ENCODE data around the gene DCAF15.
A peak's percentile ranks its signal among the peaks of the same experiment; 100 is the strongest.

DCAF15 gene

DNA sequence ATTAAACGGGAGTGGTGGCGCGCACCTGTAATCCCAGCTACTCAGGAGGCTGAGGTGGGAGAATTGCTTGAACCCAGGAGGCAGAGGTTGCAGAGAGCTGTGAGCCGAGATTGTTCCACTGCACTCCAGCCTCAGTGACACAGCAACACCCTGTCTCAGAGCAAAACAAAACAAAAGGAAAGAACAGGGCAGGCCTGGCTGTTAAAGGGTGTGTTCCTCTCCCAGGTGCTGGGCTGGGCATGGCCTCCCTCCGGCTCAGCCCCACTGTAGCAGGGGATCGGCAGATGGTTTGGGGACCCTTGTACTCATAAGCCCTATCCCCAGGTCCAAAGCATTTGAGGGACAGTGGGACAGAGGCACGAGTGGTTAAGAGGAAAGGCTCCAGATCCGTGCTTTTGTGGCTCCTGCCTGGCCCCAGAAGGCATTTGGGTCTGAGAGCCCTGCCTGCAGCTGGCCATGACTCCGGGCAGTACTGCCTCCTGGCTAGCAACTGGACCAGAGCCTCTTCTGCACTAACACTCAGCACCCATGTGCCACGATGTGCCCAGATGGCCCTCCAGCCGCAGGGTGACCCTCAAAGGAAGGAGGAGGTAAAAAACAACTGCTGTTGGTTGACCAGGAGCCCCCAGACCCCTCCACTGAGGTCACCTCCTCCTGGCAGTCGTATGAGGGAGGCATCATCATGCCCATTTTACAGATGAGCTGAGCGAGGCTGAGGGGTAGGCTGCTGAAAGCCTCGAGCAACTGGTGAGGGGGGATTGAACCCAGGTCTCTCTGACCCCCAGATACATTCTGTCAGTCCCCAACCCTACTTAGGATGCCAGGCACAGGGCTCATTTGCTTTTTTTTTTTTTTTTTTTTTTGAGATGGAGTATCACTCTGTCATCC, 43.8 kb downstream of the DCAF15 start:
- DNase-seq (ENCODE audit: low spot score): no peak

DNA sequence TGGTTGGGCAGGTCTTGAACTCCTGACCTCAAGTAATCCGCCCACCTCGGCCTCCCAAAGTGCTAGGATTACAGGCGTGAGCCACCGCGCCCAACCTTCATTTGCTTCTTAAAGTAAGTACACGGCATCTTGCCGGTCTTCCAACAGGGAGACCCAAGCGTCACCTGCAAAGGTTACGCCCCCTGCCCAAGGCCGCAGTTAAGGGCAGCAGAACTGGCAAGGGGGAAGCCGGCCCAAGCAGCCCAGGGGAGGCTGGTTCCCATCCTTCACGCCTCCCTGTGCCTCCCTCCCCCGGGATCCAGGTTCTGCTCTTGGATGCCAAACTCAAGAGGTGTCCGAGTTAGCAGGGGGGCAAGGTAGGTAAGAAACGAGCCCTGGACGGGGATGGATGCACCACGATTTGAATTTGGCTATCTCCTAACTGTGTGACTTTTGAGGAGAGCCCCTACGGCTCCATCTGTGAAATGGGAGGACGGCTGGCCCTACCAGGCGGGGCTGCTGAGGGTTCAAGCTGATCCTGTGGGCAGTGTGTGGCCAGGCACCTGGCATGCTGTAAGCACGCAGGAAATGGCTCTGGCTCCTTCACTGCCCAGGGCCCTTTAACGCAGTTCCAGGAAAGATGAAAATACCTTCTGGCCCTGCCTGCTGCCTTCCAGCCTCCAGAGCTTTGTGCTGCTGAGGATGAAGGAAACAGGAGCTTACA, 44.8 kb downstream of the DCAF15 start:
- DNase-seq (ENCODE audit: low spot score): no peak

DNA sequence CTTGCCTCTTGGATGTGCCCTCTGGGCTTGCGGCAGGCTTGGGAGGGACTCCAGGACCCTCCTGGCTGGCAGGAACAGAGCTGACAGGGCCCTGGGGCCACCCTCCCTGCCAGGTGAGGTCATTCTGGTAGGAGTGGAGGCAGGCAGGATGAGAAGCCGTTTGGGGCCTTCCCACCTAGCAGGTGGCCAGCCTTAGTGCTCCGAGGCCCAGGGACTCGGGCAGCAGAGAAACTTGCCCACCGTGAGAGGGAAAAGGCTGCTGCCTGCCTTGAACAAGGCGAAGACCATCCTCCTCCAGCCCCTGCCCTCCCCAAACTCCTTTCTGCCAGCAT, 45.3 kb downstream of the DCAF15 start:
- DNase-seq (ENCODE audit: low spot score): no peak

DNA sequence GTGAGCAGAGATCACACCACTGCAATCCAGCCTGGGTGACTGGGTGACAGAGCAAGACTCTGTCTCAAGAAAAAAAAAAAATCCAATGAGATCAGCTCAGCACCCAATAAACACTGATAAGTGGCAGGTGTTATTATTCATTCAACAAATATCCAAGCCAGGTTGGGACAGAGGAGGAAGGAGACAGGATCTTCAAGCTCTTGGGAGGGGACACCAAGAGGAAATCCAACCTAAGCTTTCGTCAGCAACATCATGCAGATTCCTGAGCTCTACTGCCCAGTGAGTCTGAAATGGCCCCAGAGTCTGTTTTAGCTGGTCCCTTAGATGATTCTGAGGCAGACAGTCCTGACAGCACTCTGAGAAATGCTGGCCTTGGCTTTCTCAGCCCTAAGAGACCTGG, 46.1 kb downstream of the DCAF15 start:
- no peak for DNase-seq (ENCODE audit: low spot score)

DNA sequence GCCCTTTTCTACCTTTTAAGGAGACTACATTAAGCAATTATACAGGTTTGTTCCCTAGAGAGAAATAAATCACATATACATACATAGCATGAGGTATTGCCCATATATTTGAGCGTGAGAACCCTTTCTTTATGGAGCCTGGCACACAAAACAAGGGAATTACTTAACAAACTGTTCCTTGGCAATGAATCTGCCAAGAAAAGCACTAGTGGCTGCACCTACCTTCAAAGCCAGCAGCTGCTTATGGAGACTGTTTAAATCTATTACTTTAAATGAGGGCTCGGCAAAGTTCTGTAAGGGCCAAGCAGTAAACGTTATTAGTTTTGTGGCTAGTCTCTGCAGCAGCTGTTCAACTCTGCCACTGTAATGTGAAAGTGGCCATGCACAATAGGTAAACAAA, 46.8 kb downstream of the DCAF15 start:
- no peak for DNase-seq (ENCODE audit: low spot score)

DNA sequence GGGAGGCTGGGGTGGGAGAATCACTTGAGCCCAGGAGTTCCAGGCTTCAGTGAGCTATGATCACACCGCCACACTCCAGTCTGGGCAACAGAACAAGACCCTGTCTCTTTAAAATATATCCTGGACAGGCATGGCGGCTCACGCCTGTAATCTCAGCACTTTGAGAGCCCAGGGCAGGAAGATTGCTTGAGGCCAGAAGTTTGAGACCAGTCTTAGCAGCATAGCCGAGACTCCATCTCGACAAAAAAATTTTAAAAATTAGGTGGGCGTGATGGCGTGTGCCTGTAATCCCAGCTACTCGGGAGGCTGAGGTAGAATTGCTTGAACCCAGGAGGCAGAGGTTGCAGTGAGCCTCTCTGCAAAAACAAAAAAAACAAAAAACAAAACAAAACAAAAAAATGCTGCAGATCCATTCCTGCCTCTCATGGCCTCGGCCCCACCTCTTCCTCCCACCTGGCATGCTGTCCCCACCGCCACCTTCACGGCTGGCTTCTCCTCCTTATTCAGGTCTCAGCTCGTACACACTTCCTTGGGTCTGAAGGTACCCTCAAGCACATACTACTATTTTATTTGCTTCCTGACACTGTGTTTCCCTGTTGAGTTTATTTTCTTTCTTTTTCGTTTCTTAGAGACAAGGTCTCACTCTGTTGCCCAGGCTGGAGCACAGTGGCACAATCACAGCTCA, 48.5 kb downstream of the DCAF15 start:
- no peak for DNase-seq (ENCODE audit: low spot score)

DNA sequence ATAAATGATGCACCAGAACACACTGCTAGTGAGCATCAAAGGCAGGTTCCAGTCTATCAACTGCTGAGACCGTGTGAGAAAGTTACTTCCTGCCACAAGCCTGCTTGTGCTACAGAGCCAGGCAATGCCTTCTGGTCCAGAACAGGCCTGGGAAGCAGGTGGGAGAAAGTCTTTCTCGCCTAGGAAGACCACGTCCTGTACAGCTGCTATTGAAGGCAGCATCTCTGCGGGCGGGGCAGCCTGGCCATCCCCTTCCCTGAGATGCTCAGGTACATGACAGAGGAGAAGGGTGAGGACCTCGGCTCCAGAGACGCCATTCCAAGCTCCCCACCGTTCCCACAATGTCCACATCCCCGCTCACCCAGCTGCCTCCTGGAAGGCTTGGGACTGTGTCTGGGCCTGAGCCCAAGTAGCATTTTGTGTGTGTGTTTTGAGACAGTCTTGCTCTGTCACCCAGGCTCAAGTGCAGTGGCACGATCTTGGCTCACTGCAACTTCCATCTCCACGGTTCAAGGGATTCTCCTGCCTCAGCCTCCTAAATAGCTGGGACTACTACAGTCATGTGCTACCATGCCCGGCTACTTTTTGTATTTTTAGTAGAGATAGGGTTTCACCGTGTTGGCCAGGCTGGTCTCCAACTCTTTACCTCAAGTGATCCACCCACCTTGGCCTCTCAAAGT, 50.4 kb downstream of the DCAF15 start:
- DNase-seq (ENCODE audit: low spot score): no peak

DNA sequence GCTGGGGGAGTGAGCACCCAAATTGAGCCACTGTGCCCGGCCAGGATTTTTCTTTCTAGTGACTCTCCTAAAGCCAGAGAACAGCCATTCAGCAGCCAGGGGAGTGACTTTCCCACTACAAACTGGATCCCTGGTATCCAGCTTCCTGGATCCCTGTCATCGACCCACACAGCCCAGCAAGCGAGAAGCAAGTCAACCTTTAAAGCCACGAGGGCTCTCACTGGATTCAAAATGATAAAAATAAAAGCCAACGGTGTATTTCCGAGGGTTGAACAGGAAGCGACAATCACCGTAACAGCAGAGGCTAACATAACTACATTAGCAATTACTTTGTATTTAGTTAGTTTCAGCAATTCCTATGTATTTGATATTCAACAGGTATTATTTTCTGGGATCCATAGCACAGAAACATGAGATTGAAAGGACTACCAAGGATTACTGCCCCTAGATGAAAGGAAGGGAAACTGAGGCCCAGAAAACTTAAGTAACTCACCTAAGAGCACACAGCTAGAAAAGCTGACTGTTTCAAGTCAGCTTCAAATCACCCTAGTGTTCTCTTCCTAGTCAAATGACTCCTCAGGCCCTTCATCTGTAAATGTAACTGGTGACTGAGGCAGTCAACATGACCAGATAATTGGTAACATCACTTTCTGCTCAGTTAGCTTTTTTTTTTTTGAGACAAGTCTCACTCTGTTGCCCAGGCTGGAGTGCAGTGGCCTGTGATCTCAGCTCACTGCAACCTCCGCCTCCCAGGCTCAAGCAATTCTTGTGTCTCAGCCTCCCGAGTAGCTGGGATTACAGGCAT, 51.1 kb downstream of the DCAF15 start:
- no peak for DNase-seq (ENCODE audit: low spot score)

DNA sequence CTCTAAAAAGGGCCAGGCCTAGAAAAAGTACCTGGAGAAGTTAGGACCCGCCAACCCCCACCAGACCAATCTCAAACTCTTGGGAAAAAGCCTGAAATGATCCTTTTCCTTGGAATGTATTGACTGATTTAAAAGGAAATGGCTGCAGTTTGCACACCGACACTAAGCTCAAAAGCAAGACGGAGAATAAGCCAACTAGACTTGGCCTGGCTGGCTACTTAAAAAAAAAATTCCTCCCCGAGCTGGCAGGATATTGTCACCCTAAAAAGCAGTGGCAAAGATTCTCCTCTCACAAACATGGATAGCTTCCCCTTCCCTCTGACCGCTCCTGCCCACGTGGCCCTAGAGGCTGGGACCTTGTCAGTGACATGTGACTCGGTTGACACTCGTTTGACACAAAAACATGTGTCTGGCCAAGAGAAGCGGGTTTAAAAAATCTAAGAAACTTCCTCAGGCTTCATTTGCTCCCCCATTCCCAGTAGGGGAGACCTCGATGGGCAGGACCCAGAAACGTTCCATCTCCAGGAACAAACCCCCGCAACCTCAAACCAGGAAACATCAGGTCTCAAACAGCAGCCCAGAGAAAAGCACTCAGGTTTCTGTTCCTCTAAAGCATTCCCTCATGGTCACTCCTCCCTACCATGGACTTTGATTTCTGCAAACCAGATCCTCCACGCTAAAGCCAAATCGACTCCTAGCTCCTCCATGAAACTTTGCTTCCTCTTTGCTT, 52.5 kb downstream of the DCAF15 start:
- no peak for DNase-seq (ENCODE audit: low spot score)

DNA sequence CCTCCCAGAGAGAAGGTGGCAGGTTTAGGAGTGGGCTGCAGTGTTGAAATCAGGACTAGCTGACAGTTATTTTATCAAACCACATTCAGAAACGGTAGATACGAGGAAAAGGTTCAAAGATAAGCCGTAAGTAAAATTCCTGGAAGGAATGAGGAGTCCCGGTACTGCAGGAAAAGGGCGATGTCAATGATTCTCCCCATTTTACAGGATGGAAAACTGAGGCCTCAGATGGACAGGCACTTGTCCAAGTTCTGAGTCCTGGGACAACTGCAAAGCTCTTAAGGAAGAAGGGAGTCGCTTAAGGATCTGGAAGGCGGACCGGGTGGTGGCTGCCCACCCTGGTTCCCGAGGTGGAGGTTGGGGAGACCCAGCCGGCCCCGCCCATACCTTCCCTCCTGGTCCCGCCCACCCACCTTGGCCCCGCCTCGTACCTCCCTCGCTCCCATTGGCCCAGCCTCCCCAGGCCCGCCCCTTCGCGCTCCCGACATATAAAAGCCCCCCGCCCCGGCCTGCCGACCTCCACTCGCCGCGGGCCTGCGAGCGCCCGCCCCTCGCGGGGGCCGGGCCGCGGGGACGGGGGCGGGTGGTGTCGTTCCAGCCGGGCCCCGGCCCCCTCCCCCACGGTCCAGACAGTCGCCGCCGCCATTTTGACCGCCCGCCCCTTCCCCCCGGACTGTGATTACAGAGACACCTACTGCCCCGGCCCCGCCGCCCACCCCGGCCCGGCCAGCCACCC, 53.2 kb downstream of the DCAF15 start:
- peak; percentile 95 for DNase-seq (ENCODE audit: low spot score)

DNA sequence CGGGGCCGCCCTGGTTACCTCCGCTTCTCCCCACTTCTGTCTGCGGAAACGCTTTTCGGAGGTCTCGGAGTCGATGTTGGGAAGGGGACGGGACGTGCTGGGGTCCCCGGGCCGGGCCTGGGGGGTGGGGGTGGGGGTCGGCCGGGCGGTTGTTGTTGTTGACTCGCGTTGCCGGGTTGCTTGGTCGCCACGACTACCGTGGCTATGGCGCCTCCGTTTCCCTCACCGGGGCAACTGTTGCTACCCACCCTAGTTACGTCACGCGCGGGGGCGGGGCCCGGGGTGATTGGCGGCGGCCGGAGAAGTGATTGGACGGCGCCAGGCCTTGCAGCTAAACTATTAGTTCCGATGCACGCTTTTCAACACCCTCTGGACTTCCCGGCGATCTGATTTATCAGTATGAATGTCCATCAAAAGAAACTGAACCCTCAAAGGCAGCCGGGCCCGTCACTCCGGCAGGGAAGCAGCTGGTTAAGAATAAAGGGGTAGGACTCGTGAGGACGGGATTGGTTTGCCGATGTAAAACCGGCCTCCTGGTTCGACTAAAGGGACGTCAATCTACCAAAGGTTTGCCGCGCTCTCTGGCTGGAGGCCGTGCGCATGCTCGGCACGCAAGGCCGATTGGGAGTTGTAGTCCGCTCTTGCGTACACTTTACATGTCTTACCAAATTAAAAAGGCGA, 53.9 kb downstream of the DCAF15 start, which contains the start of gene RFX1:
Gene RFX1 (minus strand): TSS at position 236 of the 681 bp plus-strand sequence. CDS start 12,477 bp downstream, outside the sequence.
- peak; percentile 99 for DNase-seq (ENCODE audit: low spot score)

DNA sequence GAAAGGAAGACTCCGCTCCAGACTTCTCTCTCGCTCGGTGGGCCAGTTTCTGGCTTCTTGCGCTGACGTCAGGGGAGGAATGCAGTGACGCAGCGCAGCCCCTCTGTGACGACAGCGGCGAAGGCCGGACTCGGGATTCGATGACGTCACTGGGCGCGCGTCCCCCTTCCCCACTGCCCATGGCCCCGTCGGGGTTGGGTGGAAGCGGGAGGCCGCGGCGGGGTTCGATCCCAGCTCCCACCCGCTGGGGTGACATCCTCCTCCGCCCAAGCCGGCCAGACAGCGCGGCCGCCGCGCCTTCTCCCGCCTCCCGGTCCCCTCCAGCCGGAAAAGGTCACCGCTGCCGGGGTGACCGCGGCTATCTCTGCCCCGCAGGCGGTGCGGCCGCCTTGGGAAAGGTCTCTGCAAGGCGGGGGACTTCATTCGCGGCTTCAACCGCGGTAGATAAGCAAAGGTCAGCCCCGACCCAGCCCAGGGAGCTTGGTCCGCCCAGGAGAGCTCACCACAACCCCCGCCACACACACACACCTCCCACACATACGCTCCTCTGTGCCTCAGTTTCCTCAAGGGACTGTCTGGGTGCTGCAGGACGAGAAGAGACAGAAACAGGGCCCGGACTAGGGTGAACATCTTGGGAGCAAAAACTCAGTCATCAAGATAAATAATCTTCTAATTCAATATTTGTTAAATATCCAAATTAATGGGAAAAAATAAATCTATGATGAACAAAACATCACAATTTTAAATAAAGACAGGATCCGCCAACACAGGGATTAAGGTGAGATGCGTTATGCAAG, 54.7 kb downstream of the DCAF15 start:
- DNase-seq (ENCODE audit: low spot score): no peak
